ENCODE data around the gene CHMP6.

Gene CHMP6

DNA sequence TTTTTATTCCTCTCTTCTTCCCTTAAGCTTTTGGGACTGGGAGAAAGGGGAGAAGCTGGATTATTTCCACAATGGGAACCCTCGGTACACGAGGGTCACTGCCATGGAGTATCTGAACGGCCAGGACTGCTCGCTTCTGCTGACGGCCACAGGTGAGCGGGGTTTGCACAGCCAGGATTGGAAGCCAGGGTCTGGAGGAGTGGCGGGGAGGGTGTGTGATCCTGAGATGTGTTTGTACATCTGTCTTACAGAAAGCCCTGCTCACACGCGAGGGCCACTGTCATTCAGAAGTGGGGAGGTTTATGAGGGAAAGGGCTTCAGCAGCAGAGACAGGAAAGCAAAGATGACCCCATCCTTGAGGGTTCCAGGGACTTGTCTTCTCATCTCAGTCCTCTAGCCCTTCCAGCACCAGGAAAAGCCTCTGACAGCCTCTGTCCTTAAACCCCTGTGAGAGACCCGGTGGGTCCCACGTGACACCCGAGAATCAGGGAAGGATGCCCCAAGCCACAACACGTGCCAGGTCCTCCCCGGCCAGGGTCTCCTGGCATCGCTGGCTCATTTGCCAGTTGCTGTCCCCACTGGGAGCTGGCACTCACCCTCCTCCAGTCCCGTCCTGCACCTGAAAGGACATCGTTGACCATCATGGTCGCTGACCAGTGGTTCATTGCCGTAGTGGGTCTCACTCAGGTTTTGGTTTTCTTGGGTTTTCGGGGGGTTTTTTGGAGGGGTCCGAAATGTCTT, 44.3 kb upstream of the CHMP6 start:
- in situ Hi-C loops (cut with MboI; ENCODE audit: low sequenced_read_pairs, unreplicated experiment) = no loop called here

GRCh38 chr17:80948019-80948975, 43.3 kb upstream of the CHMP6 start:
- DNase-seq (ENCODE audit: low spot score) = no peak
- TF ChIP-seq, protein P1, sequence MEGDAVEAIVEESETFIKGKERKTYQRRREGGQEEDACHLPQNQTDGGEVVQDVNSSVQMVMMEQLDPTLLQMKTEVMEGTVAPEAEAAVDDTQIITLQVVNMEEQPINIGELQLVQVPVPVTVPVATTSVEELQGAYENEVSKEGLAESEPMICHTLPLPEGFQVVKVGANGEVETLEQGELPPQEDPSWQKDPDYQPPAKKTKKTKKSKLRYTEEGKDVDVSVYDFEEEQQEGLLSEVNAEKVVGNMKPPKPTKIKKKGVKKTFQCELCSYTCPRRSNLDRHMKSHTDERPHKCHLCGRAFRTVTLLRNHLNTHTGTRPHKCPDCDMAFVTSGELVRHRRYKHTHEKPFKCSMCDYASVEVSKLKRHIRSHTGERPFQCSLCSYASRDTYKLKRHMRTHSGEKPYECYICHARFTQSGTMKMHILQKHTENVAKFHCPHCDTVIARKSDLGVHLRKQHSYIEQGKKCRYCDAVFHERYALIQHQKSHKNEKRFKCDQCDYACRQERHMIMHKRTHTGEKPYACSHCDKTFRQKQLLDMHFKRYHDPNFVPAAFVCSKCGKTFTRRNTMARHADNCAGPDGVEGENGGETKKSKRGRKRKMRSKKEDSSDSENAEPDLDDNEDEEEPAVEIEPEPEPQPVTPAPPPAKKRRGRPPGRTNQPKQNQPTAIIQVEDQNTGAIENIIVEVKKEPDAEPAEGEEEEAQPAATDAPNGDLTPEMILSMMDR (IDR thresholded peaks at IDR 0.05; ENCODE audit: borderline replicate concordance, control extremely low read depth, extremely low read depth, insufficient read depth, missing control alignments) = no peak
- in situ Hi-C loops (cut with MboI; ENCODE audit: low sequenced_read_pairs, unreplicated experiment) = no loop called here

More for the DNA sequence above, 44.3 kb upstream of the CHMP6 start:
- TF ChIP-seq, protein P1 (IDR thresholded peaks at IDR 0.05; ENCODE audit: borderline replicate concordance, control extremely low read depth, extremely low read depth, insufficient read depth, missing control alignments) = no peak
- no peak for DNase-seq (ENCODE audit: low spot score)

DNA sequence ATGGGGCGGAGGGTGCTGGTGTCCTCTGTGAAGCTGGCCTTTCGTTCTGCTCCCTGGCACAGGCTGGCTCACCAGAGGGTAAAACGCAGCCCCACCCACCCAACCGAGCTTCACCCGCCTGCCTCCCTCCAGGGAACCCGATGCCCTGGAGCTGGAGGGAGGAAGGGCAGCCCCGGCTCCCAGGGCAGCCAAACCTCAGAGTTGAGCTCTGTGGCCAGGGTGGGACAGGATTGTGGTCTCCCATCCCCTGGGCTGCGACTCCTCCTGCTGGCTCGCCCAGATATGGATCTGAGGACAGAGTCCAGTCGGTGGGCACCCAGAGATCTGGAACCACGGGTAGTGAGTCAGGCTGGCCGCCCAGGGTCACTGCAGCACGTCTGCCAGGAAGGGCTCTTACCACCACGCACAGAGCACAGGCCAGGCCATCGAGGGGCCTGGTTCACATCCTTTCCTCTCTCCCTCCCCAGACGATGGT, 42.6 kb upstream of the CHMP6 start:
- TF ChIP-seq, protein P1 (IDR thresholded peaks at IDR 0.05; ENCODE audit: borderline replicate concordance, control extremely low read depth, extremely low read depth, insufficient read depth, missing control alignments) = no peak
- no peak for DNase-seq (ENCODE audit: low spot score)
- in situ Hi-C loops (cut with MboI; ENCODE audit: low sequenced_read_pairs, unreplicated experiment) = no loop called here

DNA sequence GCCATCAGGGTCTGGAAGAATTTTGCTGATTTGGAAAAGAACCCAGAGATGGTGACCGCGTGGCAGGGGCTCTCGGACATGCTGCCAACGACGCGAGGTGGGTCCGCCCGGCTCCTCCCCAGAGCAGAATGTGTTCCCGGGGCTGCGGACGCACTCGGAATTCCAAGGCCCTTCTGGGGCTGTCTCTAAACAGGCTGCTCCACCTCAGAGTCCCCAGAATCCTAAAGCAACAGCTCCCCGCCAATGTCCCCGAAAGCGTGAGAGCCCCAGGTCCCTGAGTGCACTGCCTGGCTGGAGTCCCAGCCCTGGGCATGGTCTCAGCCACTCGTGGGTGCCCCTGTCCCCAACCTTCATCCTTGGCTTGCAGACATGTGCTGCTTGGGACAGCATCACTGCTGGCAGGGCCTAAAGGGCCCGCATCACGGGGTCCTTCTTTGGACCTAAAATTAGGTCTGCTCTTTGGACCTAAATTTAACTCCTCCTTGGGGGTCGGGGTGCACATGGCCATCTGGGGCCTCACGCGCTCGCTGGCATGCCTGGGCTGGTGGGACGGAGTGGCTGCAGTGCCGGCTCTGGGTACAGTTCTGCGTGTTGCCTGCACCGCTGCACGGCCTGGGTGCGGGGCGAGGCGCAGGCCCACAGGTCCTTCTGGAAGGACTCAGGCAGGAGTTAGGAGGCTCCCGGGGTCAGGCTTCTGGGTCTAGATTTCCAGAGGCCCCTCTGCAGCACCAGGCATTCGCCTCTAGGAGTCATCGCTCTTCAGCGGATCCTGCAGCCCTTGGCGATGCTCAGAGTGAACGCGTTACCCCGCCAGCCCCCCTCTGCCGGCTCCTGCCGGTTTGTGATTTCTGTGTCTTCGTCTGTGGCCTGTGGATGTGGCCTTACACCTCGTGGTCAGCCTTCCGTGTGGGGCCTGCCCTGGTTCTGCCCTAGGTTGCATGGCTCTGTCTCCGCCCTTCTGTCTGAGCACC, 41.9 kb upstream of the CHMP6 start:
- TF ChIP-seq, protein P1 (IDR thresholded peaks at IDR 0.05; ENCODE audit: borderline replicate concordance, control extremely low read depth, extremely low read depth, insufficient read depth, missing control alignments) = no peak
- in situ Hi-C loops (cut with MboI; ENCODE audit: low sequenced_read_pairs, unreplicated experiment) = no loop called here
- no peak for DNase-seq (ENCODE audit: low spot score)

DNA sequence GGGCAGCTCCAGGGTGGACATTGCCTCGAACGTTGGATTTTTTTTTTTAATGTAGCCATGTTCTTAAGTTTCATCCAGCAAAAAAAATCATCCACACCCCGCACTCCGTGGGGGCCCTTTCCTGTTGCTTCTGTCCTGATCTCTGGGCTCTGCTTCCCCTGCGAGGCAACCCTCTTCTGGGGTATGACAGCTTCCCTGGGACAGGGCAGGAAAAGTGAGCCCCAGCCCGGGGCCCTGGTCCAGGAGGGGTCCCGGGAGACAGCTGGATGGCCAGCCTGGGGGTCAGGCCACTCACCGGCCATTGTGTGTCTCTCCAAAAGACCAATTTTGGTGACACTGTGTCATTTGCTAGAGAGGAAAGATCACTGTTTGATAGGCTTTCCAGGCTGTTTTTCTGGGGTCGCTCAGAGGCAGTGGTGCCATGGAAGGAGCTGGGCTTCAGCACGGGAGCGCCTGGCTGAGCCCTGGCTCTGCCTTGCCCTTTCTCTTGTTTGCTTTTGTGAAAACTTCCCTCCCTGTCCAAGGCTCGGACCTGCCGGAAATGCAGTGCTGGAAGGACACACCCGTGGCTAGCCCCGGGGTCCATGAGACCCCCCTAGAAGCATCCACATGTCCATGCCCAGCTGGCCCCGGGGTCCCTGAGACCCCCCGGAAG, 41.0 kb upstream of the CHMP6 start:
- DNase-seq (ENCODE audit: low spot score) = no peak
- in situ Hi-C loops (cut with MboI; ENCODE audit: low sequenced_read_pairs, unreplicated experiment) = no loop called here
- TF ChIP-seq, protein P1 (IDR thresholded peaks at IDR 0.05; ENCODE audit: borderline replicate concordance, control extremely low read depth, extremely low read depth, insufficient read depth, missing control alignments) = no peak

All from GM13976 (cell line).